WTC11 (cell line): Measurements from ENCODE around the gene RBM26.

ENCODE experiments used
- AFF4 ChIP-seq: sonication (generic); formaldehyde crosslinking; IDR thresholded peaks from 2 replicates; pipeline ENCODE4 v1.8.1; 2023; ENCODE audit warnings: mild to moderate bottlenecking, missing genetic modification reagents, borderline replicate concordance
- ETV6 ChIP-seq: sonication (generic); formaldehyde crosslinking; IDR thresholded peaks from 2 replicates; pipeline ENCODE4 v1.8.1; 2022; ENCODE audit warnings: mild to moderate bottlenecking, missing genetic modification reagents
- IRF2 ChIP-seq: sonication (generic); formaldehyde crosslinking; IDR thresholded peaks from 2 replicates; pipeline ENCODE4 v1.8.0; 2022; ENCODE audit warnings: low read depth, missing genetic modification reagents, borderline replicate concordance
- MYBL2 ChIP-seq: sonication (generic); formaldehyde crosslinking; IDR thresholded peaks from 2 replicates; pipeline ENCODE4 v1.8.1; 2023; ENCODE audit warnings: mild to moderate bottlenecking, moderate library complexity, missing genetic modification reagents
- NR1H2 ChIP-seq: sonication (generic); formaldehyde crosslinking; IDR thresholded peaks from 2 replicates; pipeline ENCODE4 v1.9.0; 2021; ENCODE audit warnings: mild to moderate bottlenecking, moderate library complexity, missing genetic modification reagents
- RELA ChIP-seq: sonication (generic); formaldehyde crosslinking; IDR thresholded peaks from 2 replicates; pipeline ENCODE4 v1.8.1; 2022; ENCODE audit warnings: missing genetic modification reagents, mild to moderate bottlenecking, borderline replicate concordance
- SP1 ChIP-seq: sonication (generic); formaldehyde crosslinking; conservative IDR thresholded peaks from 2 replicates; pipeline ENCODE4 v1.8.1; 2022; ENCODE audit warnings: missing genetic modification reagents
- STAT6 ChIP-seq: sonication (generic); formaldehyde crosslinking; conservative IDR thresholded peaks from 2 replicates; pipeline ENCODE4 v1.8.1; 2023; ENCODE audit warnings: mild to moderate bottlenecking, low read depth, missing genetic modification reagents, moderate library complexity
- TCF7 ChIP-seq: sonication (generic); formaldehyde crosslinking; IDR thresholded peaks from 2 replicates; pipeline ENCODE4 v1.8.0; 2022; ENCODE audit warnings: mild to moderate bottlenecking, low read depth, missing genetic modification reagents, moderate library complexity
- ZNF423 ChIP-seq: fragments of 250-450 bp; sonication (Bioruptor Pico); IDR thresholded peaks from 2 replicates; pipeline ENCODE4 v2.1.2; 2022; ENCODE audit warnings: mild to moderate bottlenecking, moderate library complexity
- TF ChIP-seq, protein P1 (sequence below): sonication (generic); formaldehyde crosslinking; IDR thresholded peaks from 2 replicates; pipeline ENCODE4 v1.8.0; 2023; ENCODE audit warnings: mild to moderate bottlenecking, missing genetic modification reagents
- TF ChIP-seq, protein P2 (sequence below): fragments of 200-600 bp; IDR thresholded peaks from 2 replicates; pipeline ENCODE4 v1.8.0; 2022; ENCODE audit warnings: antibody characterized with exemption
- TF ChIP-seq, protein P3 (sequence below): sonication (generic); formaldehyde crosslinking; IDR thresholded peaks from 2 replicates; pipeline ENCODE4 v1.8.1; 2023; ENCODE audit warnings: mild to moderate bottlenecking, missing genetic modification reagents, moderate library complexity

- no peak for TF ChIP-seq NR1H2 (CRISPR knock-in tag)
- TF ChIP-seq, protein P1, sequence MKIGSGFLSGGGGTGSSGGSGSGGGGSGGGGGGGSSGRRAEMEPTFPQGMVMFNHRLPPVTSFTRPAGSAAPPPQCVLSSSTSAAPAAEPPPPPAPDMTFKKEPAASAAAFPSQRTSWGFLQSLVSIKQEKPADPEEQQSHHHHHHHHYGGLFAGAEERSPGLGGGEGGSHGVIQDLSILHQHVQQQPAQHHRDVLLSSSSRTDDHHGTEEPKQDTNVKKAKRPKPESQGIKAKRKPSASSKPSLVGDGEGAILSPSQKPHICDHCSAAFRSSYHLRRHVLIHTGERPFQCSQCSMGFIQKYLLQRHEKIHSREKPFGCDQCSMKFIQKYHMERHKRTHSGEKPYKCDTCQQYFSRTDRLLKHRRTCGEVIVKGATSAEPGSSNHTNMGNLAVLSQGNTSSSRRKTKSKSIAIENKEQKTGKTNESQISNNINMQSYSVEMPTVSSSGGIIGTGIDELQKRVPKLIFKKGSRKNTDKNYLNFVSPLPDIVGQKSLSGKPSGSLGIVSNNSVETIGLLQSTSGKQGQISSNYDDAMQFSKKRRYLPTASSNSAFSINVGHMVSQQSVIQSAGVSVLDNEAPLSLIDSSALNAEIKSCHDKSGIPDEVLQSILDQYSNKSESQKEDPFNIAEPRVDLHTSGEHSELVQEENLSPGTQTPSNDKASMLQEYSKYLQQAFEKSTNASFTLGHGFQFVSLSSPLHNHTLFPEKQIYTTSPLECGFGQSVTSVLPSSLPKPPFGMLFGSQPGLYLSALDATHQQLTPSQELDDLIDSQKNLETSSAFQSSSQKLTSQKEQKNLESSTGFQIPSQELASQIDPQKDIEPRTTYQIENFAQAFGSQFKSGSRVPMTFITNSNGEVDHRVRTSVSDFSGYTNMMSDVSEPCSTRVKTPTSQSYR (CRISPR knock-in tag), result no peak
- TF ChIP-seq RELA (CRISPR knock-in tag), result no peak
- TF ChIP-seq, protein P2, sequence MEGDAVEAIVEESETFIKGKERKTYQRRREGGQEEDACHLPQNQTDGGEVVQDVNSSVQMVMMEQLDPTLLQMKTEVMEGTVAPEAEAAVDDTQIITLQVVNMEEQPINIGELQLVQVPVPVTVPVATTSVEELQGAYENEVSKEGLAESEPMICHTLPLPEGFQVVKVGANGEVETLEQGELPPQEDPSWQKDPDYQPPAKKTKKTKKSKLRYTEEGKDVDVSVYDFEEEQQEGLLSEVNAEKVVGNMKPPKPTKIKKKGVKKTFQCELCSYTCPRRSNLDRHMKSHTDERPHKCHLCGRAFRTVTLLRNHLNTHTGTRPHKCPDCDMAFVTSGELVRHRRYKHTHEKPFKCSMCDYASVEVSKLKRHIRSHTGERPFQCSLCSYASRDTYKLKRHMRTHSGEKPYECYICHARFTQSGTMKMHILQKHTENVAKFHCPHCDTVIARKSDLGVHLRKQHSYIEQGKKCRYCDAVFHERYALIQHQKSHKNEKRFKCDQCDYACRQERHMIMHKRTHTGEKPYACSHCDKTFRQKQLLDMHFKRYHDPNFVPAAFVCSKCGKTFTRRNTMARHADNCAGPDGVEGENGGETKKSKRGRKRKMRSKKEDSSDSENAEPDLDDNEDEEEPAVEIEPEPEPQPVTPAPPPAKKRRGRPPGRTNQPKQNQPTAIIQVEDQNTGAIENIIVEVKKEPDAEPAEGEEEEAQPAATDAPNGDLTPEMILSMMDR, result no peak
- no peak for TF ChIP-seq TCF7 (CRISPR knock-in tag)
- no peak for TF ChIP-seq ETV6
- TF ChIP-seq IRF2 (CRISPR knock-in tag), result no peak
- TF ChIP-seq STAT6 (CRISPR knock-in tag), result no peak
- TF ChIP-seq SP1, result no peak
- TF ChIP-seq ZNF423 (CRISPR knock-in tag), result no peak
- TF ChIP-seq AFF4 (CRISPR knock-in tag), result no peak
- TF ChIP-seq, protein P3, sequence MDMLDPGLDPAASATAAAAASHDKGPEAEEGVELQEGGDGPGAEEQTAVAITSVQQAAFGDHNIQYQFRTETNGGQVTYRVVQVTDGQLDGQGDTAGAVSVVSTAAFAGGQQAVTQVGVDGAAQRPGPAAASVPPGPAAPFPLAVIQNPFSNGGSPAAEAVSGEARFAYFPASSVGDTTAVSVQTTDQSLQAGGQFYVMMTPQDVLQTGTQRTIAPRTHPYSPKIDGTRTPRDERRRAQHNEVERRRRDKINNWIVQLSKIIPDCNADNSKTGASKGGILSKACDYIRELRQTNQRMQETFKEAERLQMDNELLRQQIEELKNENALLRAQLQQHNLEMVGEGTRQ, result no peak
- TF ChIP-seq MYBL2 (CRISPR knock-in tag), result no peak
These were observed 17.3 kb upstream of the RBM26 start for GRCh38 chr13:79423340-79423739.
